Mesendoderm (in vitro differentiated cells): Measurements from ENCODE around the gene INVS.
A peak's percentile ranks its signal among the peaks of the same experiment; 100 is the strongest.

Experiments
- DNase-seq: peaks from one replicate; pipeline ENCODE4 v3.0.0; 2013
- H2AK5ac ChIP-seq: 2 replicates; pipeline ENCODE4 v1.6.1; 2013; ENCODE audit warnings: low read length, inconsistent platforms
- H2BK120ac ChIP-seq: 2 replicates; pipeline ENCODE4 v1.6.1; 2013; ENCODE audit warnings: low read depth, mild to moderate bottlenecking, low read length, moderate library complexity, mixed read lengths
- H2BK15ac ChIP-seq: replicated peaks from 2 replicates; pipeline ENCODE4 v1.6.1; 2013; ENCODE audit warnings: low read depth, mild to moderate bottlenecking, moderate library complexity
- H2BK5ac ChIP-seq: 2 replicates; pipeline ENCODE4 v1.6.1; 2013; ENCODE audit warnings: low read length, inconsistent platforms
- H3K18ac ChIP-seq: 2 replicates; pipeline ENCODE4 v1.6.1; 2013; ENCODE audit warnings: mild to moderate bottlenecking, low read length, mixed read lengths
- H3K23ac ChIP-seq: one replicate; pipeline ENCODE4 v1.6.1; 2013; ENCODE audit warnings: low read length
- H3K27ac ChIP-seq: 2 replicates; pipeline ENCODE4 v1.5.1; 2013; ENCODE audit warnings: low read depth, mild to moderate bottlenecking, inconsistent platforms, low read length, moderate library complexity
- H3K27me3 ChIP-seq: 2 replicates; pipeline ENCODE4 v1.6.1; 2013; ENCODE audit warnings: low read length, control low read depth, mild to moderate bottlenecking, inconsistent platforms; ENCODE audit not compliant: insufficient read depth, poor library complexity
- H3K36me3 ChIP-seq: 2 replicates; pipeline ENCODE4 v1.6.1; 2013; ENCODE audit warnings: low read length, inconsistent platforms; ENCODE audit not compliant: control insufficient read depth, insufficient read depth
- H3K4ac ChIP-seq: one replicate; pipeline ENCODE4 v1.6.1; 2013; ENCODE audit warnings: low read depth, mild to moderate bottlenecking, low read length, moderate library complexity
- H3K4me1 ChIP-seq: 2 replicates; pipeline ENCODE4 v1.6.1; 2013; ENCODE audit warnings: low read depth, low read length, inconsistent platforms; ENCODE audit not compliant: control insufficient read depth
- H3K4me2 ChIP-seq: 2 replicates; pipeline ENCODE4 v1.6.1; 2013; ENCODE audit warnings: low read length
- H3K4me3 ChIP-seq: 2 replicates; pipeline ENCODE4 v1.5.1; 2013; ENCODE audit warnings: mild to moderate bottlenecking, low read length
- H3K56ac ChIP-seq: one replicate; pipeline ENCODE4 v1.6.1; 2013; ENCODE audit warnings: low read length
- H3K79me1 ChIP-seq: 2 replicates; pipeline ENCODE4 v1.6.1; 2013; ENCODE audit warnings: low read length, inconsistent platforms
- H3K79me2 ChIP-seq: 2 replicates; pipeline ENCODE4 v1.6.1; 2013; ENCODE audit warnings: mild to moderate bottlenecking, low read length; ENCODE audit not compliant: control insufficient read depth, insufficient read depth
- H3K9ac ChIP-seq: 2 replicates; pipeline ENCODE4 v1.6.1; 2013; ENCODE audit warnings: low read length, inconsistent platforms
- H4K5ac ChIP-seq: one replicate; pipeline ENCODE4 v1.6.1; 2013; ENCODE audit warnings: low read length
- H4K8ac ChIP-seq: one replicate; pipeline ENCODE4 v1.6.1; 2013; ENCODE audit warnings: low read depth, mild to moderate bottlenecking, control low read depth, low read length, moderate library complexity
- WGBS: extraction: QIAGEN DNeasy Blood & Tissue Kit; methylation state at CpG from one replicate; pipeline ENCODE4 v1.1.7; 2013; ENCODE audit warnings: low lambda C conversion rate, missing lambda C conversion rate; ENCODE audit not compliant: insufficient coverage; ENCODE audit errors: extremely low coverage; 5-methylcytosine and 5-hydroxymethylcytosine counted together

The INVS gene

DNA sequence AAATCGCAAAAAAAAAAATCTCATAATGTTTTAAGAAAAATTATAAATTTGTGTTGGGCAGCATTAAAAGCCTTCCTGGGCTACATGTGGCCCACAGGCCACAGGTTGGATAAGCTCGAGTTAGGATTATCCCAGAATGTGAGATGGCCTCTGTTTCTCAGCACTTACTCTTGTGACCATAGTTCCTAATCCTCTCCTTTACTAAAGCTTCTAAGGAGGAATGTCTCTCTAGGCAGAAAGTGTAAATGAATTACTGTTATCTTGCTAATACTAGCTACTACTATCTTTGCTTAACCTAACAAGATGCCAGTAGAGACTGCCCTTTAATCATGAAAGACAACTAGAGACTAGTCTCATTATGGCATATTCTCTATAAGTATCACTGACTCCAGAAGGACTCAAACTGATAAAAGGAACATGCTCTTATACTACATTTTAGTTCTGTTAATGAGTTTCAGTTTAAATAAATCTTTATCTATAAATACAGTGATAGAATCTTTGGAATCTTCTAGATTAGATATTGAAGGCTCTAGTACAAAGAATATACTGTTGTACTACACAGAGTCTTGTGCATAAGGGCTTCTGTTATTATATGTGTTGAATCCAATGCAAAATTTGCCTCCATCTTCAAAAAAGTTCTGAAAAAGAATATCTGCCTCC, 13.8 kb downstream of the INVS start:
- WGBS, result no CpG with 5 or more reads among the region's 2 CpGs
- H4K8ac ChIP-seq, result no peak overlapping the region
- no peak overlapping the region for H3K27ac ChIP-seq
- H4K5ac ChIP-seq, result no peak overlapping the region
- no peak overlapping the region for H2BK15ac ChIP-seq
- no peak overlapping the region for H3K23ac ChIP-seq
- H3K79me1 ChIP-seq, result no peaks in the 10 kb centered on the region
- H2BK120ac ChIP-seq, result no peak overlapping the region
- no peak overlapping the region for H3K4me2 ChIP-seq
- H3K18ac ChIP-seq, result no peak overlapping the region
- DNase-seq, result peak; percentile 86
- H3K79me2 ChIP-seq, result no peaks in the 10 kb centered on the region
- H3K4ac ChIP-seq, result no peak overlapping the region
- no peaks in the 10 kb centered on the region for H3K36me3 ChIP-seq
- H3K27me3 ChIP-seq, result no peaks in the 10 kb centered on the region
- no peak overlapping the region for H3K56ac ChIP-seq
- H3K4me3 ChIP-seq, result no peak overlapping the region
- H3K4me1 ChIP-seq, result no peaks in the 10 kb centered on the region
- H2AK5ac ChIP-seq, result no peak overlapping the region
- H3K9ac ChIP-seq, result no peak overlapping the region
- H2BK5ac ChIP-seq, result no peak overlapping the region

DNA sequence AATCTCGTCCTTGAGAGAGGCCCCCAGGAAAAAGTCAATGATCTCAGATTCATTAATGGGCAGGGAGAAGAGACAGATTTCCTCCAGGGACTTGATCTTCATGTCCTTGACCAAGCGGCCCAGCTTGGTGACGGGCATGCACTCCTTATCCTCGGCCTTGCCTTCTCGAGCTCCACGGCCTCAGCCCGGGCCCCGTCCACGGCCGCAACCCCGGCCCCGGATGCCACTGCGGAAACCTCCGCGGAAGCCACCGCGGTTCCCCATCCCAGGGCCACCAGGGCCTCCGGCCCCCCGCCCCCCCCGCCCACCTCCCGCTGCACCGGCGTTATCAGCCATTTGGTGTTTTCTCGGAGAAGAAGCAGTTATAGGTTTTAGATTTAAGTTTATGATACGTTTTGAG, 18.3 kb downstream of the INVS start:
- H3K9ac ChIP-seq, result no peak overlapping the region
- WGBS, result 100% methylated on average over 2 of the region's 25 CpGs

DNA sequence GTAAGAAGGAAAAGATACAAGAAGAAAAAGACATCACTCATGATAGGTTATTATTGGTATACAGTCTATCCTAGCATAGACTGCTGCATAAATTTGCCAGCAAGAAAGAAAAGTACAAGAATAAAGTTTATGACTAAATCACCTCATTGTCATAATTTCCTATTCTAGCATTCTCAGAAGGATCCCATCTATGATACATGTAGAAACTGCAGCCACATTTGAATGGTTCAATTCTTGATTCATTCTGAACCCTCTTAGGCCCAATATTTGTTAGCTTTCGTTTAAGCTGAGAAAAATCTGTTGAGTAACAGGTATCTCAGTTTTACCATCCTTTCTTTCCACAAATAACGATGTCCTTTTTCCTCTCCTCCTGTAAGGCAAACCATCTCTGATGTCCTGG, 21.2 kb downstream of the INVS start:
- no peak overlapping the region for H3K4ac ChIP-seq
- no peak overlapping the region for H2BK5ac ChIP-seq
- no peak overlapping the region for H3K27ac ChIP-seq
- H4K8ac ChIP-seq, result no peak overlapping the region
- no peak overlapping the region for H3K23ac ChIP-seq
- H3K79me2 ChIP-seq, result no peaks in the 10 kb centered on the region
- H3K36me3 ChIP-seq, result no peaks in the 10 kb centered on the region
- H2AK5ac ChIP-seq, result no peak overlapping the region
- no peak overlapping the region for H3K4me3 ChIP-seq
- H3K56ac ChIP-seq, result no peak overlapping the region
- no peak overlapping the region for H3K4me2 ChIP-seq
- H3K27me3 ChIP-seq, result no peaks in the 10 kb centered on the region
- no CpG with 5 or more reads among the region's 2 CpGs for WGBS
- H3K9ac ChIP-seq, result no peak overlapping the region
- H3K18ac ChIP-seq, result no peak overlapping the region
- H2BK120ac ChIP-seq, result no peak overlapping the region
- no peak overlapping the region for H4K5ac ChIP-seq
- H3K79me1 ChIP-seq, result no peaks in the 10 kb centered on the region
- no peak for DNase-seq
- H3K4me1 ChIP-seq, result no peaks in the 10 kb centered on the region
- no peak overlapping the region for H2BK15ac ChIP-seq

More for the DNA sequence above, 18.3 kb downstream of the INVS start:
- H3K27ac ChIP-seq, result no peak overlapping the region
- H3K4me2 ChIP-seq, result no peak overlapping the region
- no peak overlapping the region for H3K56ac ChIP-seq
- H3K27me3 ChIP-seq, result no peaks in the 10 kb centered on the region
- H3K36me3 ChIP-seq, result no peaks in the 10 kb centered on the region
- no peak overlapping the region for H3K23ac ChIP-seq
- no peaks in the 10 kb centered on the region for H3K4me1 ChIP-seq
- H3K18ac ChIP-seq, result no peak overlapping the region
- H2BK5ac ChIP-seq, result no peak overlapping the region
- H3K79me1 ChIP-seq, result no peaks in the 10 kb centered on the region
- no peak overlapping the region for H4K8ac ChIP-seq
- H3K79me2 ChIP-seq, result no peaks in the 10 kb centered on the region
- no peak overlapping the region for H2AK5ac ChIP-seq
- no peak overlapping the region for H3K4ac ChIP-seq
- H2BK120ac ChIP-seq, result no peak overlapping the region
- H3K4me3 ChIP-seq, result no peak overlapping the region
- no peak overlapping the region for H2BK15ac ChIP-seq
- no peak for DNase-seq
- H4K5ac ChIP-seq, result no peak overlapping the region

DNA sequence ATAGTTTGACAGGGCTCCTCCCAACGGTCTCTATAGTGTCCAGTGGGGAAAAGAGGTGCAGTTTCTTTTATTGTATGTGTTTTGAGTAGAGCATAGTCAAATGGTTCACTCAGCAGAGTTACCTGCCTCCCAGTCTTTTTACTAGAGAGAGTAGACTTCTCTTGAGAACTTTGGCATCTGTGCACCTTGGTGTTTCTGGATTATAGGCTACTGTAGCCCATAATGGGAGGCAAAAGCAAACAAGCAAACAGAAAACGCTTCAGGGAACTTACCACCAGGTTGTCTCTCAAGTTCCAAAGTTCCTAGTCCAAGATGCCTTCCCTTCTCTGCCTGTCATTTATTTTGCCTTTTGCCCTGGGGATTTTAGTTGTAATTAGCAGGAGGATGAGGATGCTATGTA, 26.2 kb downstream of the INVS start:
- Histone ChIP-seq H3K27me3 (no peaks in the 10 kb centered on the region), H3K4me2 (no peak overlapping the region), H4K5ac (no peak overlapping the region), H2BK15ac (no peak overlapping the region), H3K27ac (no peak overlapping the region), H3K4me1 (no peaks in the 10 kb centered on the region), H4K8ac (no peak overlapping the region), H3K56ac (no peak overlapping the region), H2BK5ac (no peak overlapping the region), H3K79me1 (no peaks in the 10 kb centered on the region), H3K9ac (no peak overlapping the region), H3K79me2 (no peaks in the 10 kb centered on the region), H3K23ac (no peak overlapping the region), H3K4me3 (no peak overlapping the region), H2BK120ac (no peak overlapping the region), H3K4ac (no peak overlapping the region), H3K36me3 (no peaks in the 10 kb centered on the region), H3K18ac (no peak overlapping the region), H2AK5ac (no peak overlapping the region)
- WGBS, result no CpG with 5 or more reads among the region's 2 CpGs
- no peak for DNase-seq

DNA sequence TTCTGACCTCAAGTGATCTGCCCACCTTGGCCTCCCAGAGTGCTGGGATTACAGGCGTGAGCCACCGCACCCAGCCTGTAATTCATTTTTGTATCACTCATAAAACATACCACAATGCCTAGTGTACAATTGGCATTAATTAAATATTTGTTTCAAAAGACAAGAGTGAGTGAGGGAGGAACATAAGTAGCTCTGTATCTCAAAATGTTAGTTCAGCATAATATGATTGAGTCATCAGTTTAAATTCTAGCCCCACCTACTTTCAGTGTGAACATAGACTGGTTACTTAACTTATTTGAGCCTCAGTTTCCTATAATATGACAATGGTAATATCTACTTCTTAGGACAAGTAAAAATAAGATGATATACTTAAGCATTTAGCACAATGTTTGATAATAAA, 26.9 kb downstream of the INVS start:
- no peaks in the 10 kb centered on the region for H3K4me1 ChIP-seq
- no peak overlapping the region for H2BK5ac ChIP-seq
- H3K79me1 ChIP-seq, result no peaks in the 10 kb centered on the region
- no peak overlapping the region for H2AK5ac ChIP-seq
- H3K56ac ChIP-seq, result no peak overlapping the region
- no peak for DNase-seq
- no peak overlapping the region for H3K4me2 ChIP-seq
- H3K79me2 ChIP-seq, result no peaks in the 10 kb centered on the region
- no peak overlapping the region for H3K18ac ChIP-seq
- no CpG with 5 or more reads among the region's 2 CpGs for WGBS
- no peaks in the 10 kb centered on the region for H3K27me3 ChIP-seq
- H3K36me3 ChIP-seq, result no peaks in the 10 kb centered on the region
- no peak overlapping the region for H3K9ac ChIP-seq
- no peak overlapping the region for H3K23ac ChIP-seq
- no peak overlapping the region for H3K4ac ChIP-seq
- no peak overlapping the region for H3K4me3 ChIP-seq
- H4K8ac ChIP-seq, result no peak overlapping the region
- no peak overlapping the region for H2BK15ac ChIP-seq
- no peak overlapping the region for H2BK120ac ChIP-seq
- no peak overlapping the region for H4K5ac ChIP-seq
- H3K27ac ChIP-seq, result no peak overlapping the region

DNA sequence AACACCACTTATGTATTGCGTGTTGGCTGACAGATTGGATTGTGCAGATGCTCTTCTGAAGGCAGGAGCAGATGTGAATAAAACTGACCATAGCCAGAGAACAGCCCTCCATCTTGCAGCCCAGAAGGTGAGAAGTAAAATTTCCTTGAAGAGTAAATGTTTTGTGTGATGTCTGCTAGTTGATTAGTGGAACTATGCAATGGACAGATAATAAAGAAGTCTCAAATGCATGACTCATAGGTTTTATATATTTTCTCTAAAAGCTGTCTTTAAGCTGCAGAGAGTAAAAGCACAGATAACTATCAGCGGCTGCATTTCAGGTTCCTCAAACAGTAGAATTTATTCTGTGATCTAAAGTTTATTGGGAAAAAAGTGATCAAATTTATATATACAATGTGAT, 27.4 kb downstream of the INVS start:
- Histone ChIP-seq H3K79me2 (no peaks in the 10 kb centered on the region), H3K36me3 (no peaks in the 10 kb centered on the region), H2BK5ac (no peak overlapping the region), H3K4me3 (no peak overlapping the region), H3K4me1 (no peaks in the 10 kb centered on the region), H3K56ac (no peak overlapping the region), H3K23ac (no peak overlapping the region), H4K8ac (no peak overlapping the region), H2BK15ac (no peak overlapping the region), H3K27ac (no peak overlapping the region), H2BK120ac (no peak overlapping the region), H3K18ac (no peak overlapping the region), H3K9ac (no peak overlapping the region), H3K4ac (no peak overlapping the region), H3K27me3 (no peaks in the 10 kb centered on the region), H2AK5ac (no peak overlapping the region), H3K79me1 (no peaks in the 10 kb centered on the region), H4K5ac (no peak overlapping the region), H3K4me2 (no peak overlapping the region)
- no peak for DNase-seq
- WGBS, result no CpG with 5 or more reads among the region's 2 CpGs
